Measurements from ENCODE around the gene OXCT1.
"Not testable (repeated sequence)": the region's sequence is repeated elsewhere in the genome, so short reads cannot be mapped to it uniquely, and the experiment has no call there.

Gene OXCT1

GRCh38 chr5:41772056-41772455 lies 98.2 kb downstream of the OXCT1 start:
- no peak for DNase-seq (ENCODE audit: low spot score)

GRCh38 chr5:41770799-41771198 lies 99.4 kb downstream of the OXCT1 start:
- DNase-seq (ENCODE audit: low spot score), result no peak

- no peak for DNase-seq (ENCODE audit: low spot score)
Measured at GRCh38 chr5:41768692-41769091, 101.5 kb downstream of the OXCT1 start.

- DNase-seq (ENCODE audit: low spot score), result no peak
Measured at GRCh38 chr5:41764650-41765049, 105.6 kb downstream of the OXCT1 start.

- no peak for DNase-seq (ENCODE audit: low spot score)
Measured at GRCh38 chr5:41763574-41763973, 106.7 kb downstream of the OXCT1 start.

GRCh38 chr5:41763081-41763480 lies 107.1 kb downstream of the OXCT1 start:
- no peak for DNase-seq (ENCODE audit: low spot score)

GRCh38 chr5:41762426-41762825 lies 107.8 kb downstream of the OXCT1 start:
- DNase-seq (ENCODE audit: low spot score), result no peak

- DNase-seq (ENCODE audit: low spot score), result no peak
Measured at GRCh38 chr5:41761663-41762062, 108.6 kb downstream of the OXCT1 start.

- no peak for DNase-seq (ENCODE audit: low spot score)
Measured at GRCh38 chr5:41755705-41756104, 114.5 kb downstream of the OXCT1 start.

GRCh38 chr5:41754857-41755256 lies 115.4 kb downstream of the OXCT1 start:
- DNase-seq (ENCODE audit: low spot score), result no peak

- no peak for DNase-seq (ENCODE audit: low spot score)
Measured at GRCh38 chr5:41751867-41752266, 118.4 kb downstream of the OXCT1 start.

GRCh38 chr5:41748631-41749030 lies 121.6 kb downstream of the OXCT1 start:
- DNase-seq (ENCODE audit: low spot score), result no peak

- no peak for DNase-seq (ENCODE audit: low spot score)
Measured at GRCh38 chr5:41747708-41748107, 122.5 kb downstream of the OXCT1 start.

- DNase-seq (ENCODE audit: low spot score), result no peak
Measured at GRCh38 chr5:41747301-41747700, 122.9 kb downstream of the OXCT1 start.

- not testable (repeated sequence) for DNase-seq (ENCODE audit: low spot score)
Measured at GRCh38 chr5:41742608-41743007, 127.6 kb downstream of the OXCT1 start.

GRCh38 chr5:41738710-41739354 lies 131.4 kb downstream of the OXCT1 start:
- no peak for DNase-seq (ENCODE audit: low spot score)

- DNase-seq (ENCODE audit: low spot score), result no peak
Measured at GRCh38 chr5:41736641-41737040, 133.6 kb downstream of the OXCT1 start.

- no peak for DNase-seq (ENCODE audit: low spot score)
Measured at GRCh38 chr5:41735213-41735612, 135.0 kb downstream of the OXCT1 start.

GRCh38 chr5:41729381-41729780 lies 140.8 kb downstream of the OXCT1 start:
- DNase-seq (ENCODE audit: low spot score), result not testable (repeated sequence)

GRCh38 chr5:41728281-41728680 lies 141.9 kb downstream of the OXCT1 start:
- no peak for DNase-seq (ENCODE audit: low spot score)

- DNase-seq (ENCODE audit: low spot score), result no peak
Measured at GRCh38 chr5:41722359-41722950, 147.8 kb downstream of the OXCT1 start.

- DNase-seq (ENCODE audit: low spot score), result no peak
Measured at GRCh38 chr5:41721516-41721915, 148.7 kb downstream of the OXCT1 start.

- DNase-seq (ENCODE audit: low spot score), result no peak
Measured at GRCh38 chr5:41716382-41716781, 153.8 kb downstream of the OXCT1 start.

GRCh38 chr5:41714446-41714845 lies 155.8 kb downstream of the OXCT1 start:
- DNase-seq (ENCODE audit: low spot score), result not testable (repeated sequence)

Measured in CD4-positive, alpha-beta T cell treated with Interleukin-15 for 4 hours (primary cell).